Nephron (organoid): ENCODE measurements around the gene ZNF629.
"Not testable (repeated sequence)": the region's sequence is repeated elsewhere in the genome, so short reads cannot be mapped to it uniquely, and the experiment has no call there.

ENCODE experiments used
- H3K27ac Mint-ChIP-seq, 3 experiments: 2 replicates each; pipeline ENCODE4 v1.8.0; 2020; ENCODE audit warnings: mixed read lengths in 3 of 3, mild to moderate bottlenecking in 2 of 3, moderate library complexity in 1 of 3
- H3K27me3 Mint-ChIP-seq: 2 replicates; pipeline ENCODE4 v1.8.0; 2021; ENCODE audit warnings: low read depth, mild to moderate bottlenecking, moderate library complexity, mixed read lengths
- H3K36me3 Mint-ChIP-seq: 2 replicates; pipeline ENCODE4 v1.8.0; 2020; ENCODE audit warnings: low read depth, mixed read lengths
- H3K4me1 Mint-ChIP-seq: 2 replicates; pipeline ENCODE4 v1.8.0; 2020; ENCODE audit warnings: mixed read lengths
- H3K4me3 Mint-ChIP-seq, 3 experiments: 2 replicates each; pipeline ENCODE4 v1.8.0; 2020; ENCODE audit warnings: mild to moderate bottlenecking in 3 of 3, mixed read lengths in 3 of 3, moderate library complexity in 2 of 3
- H3K9me3 Mint-ChIP-seq: 2 replicates; pipeline ENCODE4 v1.8.0; 2020; ENCODE audit warnings: mixed read lengths
- CTCF ChIP-seq, 3 experiments: fragments of 200-600 bp; sonication (generic); IDR thresholded peaks; one replicate each; pipeline ENCODE4 v1.5.0; 2021; ENCODE audit warnings: antibody characterized with exemption in 3 of 3; ENCODE audit not compliant: unreplicated experiment in 3 of 3

ZNF629 gene

DNA sequence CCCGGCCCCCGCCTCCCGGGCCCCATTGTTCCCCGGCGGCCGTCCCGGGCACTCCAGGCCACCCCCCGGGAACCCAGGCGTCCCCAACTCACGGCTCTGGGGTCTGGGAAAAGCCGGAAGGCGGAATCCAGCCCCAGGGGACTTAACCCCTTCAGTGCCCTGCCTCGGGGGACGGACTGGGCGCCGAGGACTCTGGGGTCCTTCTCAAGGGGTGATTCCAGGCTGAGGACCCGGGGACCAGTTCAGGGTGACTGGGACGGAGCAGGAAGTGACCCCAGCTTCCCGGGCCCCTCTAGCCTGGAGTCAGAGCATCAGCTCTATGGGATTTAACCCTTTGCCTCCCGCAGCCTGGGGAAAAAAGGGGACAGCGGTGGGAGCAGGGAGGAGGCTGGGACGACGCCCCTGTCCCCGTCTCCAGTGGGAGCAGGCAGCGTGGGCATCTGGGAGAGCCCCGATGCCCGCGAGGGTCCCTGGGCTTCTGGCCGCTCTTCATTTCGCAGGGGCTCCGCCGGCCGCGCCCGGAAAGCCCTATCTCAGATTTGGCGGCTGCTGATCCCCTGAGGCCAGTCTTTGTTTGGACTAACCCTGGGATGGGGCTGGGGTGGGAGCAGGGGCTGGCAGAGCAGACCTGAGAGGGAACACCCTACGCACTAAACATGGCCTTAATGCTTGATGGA is at the start of gene ZNF629:
ZNF629 (minus strand) TSS at position 270 of the 677 bp plus-strand sequence. CDS start 2,723 bp downstream, outside the sequence.
- H3K9me3 Mint-ChIP-seq: no peaks in the 10 kb centered on the region
- H3K4me1 Mint-ChIP-seq: peaks cover 23% of the 10 kb centered on the region
- TF ChIP-seq CTCF (IDR thresholded peaks at IDR 0.05; ENCODE audit: unreplicated experiment in 3 of 3): no peak

DNA sequence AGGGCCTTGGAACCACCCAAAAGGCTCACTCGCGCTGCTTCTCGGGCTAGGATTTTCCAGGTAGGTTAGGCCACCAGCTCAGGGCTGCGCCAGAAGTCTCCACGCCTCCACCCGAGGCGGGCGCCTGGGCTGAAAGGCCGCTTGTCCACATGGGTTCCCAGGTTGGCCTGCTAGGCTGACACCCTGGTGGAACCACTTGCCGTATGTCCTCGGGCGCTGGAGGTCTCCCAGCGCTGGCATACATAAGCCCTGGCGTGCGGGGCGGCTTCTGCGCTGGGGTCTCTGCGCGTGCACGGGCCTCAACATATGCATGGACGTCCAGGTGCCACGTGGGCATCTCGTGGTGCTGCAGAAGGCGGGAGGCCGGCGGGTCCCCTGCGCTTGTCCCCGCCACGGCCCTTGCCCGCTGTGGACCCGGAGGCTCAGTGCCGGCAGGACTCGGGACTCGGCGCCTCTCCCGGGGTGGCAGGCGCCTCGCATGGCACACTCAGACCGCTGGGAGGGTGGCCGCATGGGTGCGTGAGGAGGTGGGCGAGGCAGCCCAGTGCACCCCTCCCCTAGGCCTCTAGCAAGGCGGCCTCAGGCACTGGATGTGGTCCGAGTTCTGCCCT is 47.2 kb upstream of the ZNF629 start:
- Mint-ChIP-seq H3K36me3 (peaks cover 7% of the 10 kb centered on the region), H3K27me3 (peaks cover 4% of the 10 kb centered on the region), H3K27ac (no peak overlapping the region), H3K4me1 (peaks cover 4% of the 10 kb centered on the region), H3K4me3 (no peak overlapping the region), H3K9me3 (no peaks in the 10 kb centered on the region)
- no peak for TF ChIP-seq CTCF (IDR thresholded peaks at IDR 0.05; ENCODE audit: unreplicated experiment in 3 of 3)

More for the DNA sequence above, at the start of gene ZNF629:
- Mint-ChIP-seq H3K36me3 (peaks cover 9% of the 10 kb centered on the region), H3K27ac (peak within 1 kb of the TSS; percentile 96 to 98 (median 96)), H3K27me3 (no peaks in the 10 kb centered on the region), H3K4me3 (peak within 1 kb of the TSS; percentile 93 to 96 (median 95))

DNA sequence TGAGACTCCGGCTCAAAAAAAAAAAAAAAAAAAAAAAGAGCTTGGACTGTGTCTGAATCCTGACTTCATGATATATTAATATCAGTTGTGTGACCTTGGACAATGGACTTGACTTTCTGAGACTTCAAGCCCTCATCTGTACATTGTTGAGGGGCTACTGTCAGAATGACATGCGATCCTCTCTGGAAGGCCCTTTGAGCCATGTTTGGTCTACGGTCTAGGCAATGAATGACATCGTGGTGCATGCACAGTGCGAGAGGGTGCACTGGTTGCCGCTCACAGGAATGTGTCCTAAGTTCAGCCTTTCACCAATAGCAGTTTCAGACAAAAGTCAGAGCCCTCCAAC is 43.0 kb upstream of the ZNF629 start:
- H3K4me3 Mint-ChIP-seq: no peak overlapping the region
- peaks cover 8% of the 10 kb centered on the region for H3K4me1 Mint-ChIP-seq
- peaks cover 7% of the 10 kb centered on the region for H3K36me3 Mint-ChIP-seq
- H3K27ac Mint-ChIP-seq: no peak overlapping the region
- no peak for TF ChIP-seq CTCF (IDR thresholded peaks at IDR 0.05; ENCODE audit: unreplicated experiment in 3 of 3)
- no peaks in the 10 kb centered on the region for H3K9me3 Mint-ChIP-seq
- no peaks in the 10 kb centered on the region for H3K27me3 Mint-ChIP-seq

GRCh38 chr16:30829130-30830071 is 42.4 kb upstream of the ZNF629 start:
- Mint-ChIP-seq H3K27ac (peak overlapping the region in 1 of 3 experiments; percentile 32), H3K4me1 (peaks cover 8% of the 10 kb centered on the region), H3K4me3 (no peak overlapping the region), H3K36me3 (peaks cover 7% of the 10 kb centered on the region), H3K27me3 (no peaks in the 10 kb centered on the region), H3K9me3 (no peaks in the 10 kb centered on the region)
- no peak for TF ChIP-seq CTCF (IDR thresholded peaks at IDR 0.05; ENCODE audit: unreplicated experiment in 3 of 3)

DNA sequence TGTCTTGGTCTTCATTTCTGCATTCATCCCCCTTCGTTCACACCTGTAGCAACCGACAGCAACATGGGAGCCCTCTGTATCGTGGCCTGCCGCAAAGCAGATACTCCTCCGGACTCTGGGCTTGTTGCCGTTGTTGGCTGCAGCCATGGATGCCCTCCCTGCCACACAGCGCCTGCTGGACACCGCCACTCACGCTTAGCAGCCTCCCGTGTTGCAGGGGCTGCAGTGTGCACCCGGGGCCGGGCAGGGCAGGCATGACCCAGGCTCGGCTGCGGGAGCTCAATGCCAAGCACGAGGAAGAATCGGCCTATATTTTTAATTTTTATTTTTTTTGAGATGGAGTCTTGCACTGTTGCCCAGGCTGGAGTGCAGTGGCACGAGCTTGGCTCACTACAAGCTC is 34.9 kb upstream of the ZNF629 start:
- Mint-ChIP-seq H3K9me3 (no peaks in the 10 kb centered on the region), H3K4me1 (no peaks in the 10 kb centered on the region), H3K36me3 (no peaks in the 10 kb centered on the region), H3K27me3 (no peaks in the 10 kb centered on the region), H3K27ac (no peak overlapping the region), H3K4me3 (no peak overlapping the region)
- TF ChIP-seq CTCF (IDR thresholded peaks at IDR 0.05; ENCODE audit: unreplicated experiment in 3 of 3): no peak

DNA sequence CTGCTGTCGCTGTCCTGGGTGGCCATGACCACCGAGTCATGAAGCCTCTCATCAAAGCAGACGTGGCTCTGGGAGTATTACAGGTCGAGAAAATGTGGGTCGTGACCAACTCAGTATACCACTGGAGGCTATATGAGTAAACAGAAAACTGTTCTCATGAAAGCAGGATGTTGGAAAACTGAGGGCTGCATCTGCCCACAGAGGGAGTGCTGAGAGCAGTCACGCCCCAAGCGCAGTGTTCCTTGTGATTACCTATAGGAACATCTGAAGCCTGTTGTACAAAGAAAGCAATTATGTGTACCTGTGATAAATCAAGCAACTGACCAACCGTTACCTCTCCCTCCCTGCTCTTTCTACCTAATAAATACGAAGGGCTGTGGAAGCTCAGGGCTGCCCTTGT is 34.4 kb upstream of the ZNF629 start:
- H3K36me3 Mint-ChIP-seq, H3K9me3 Mint-ChIP-seq, H3K4me1 Mint-ChIP-seq, H3K27me3 Mint-ChIP-seq, H3K4me3 Mint-ChIP-seq, H3K27ac Mint-ChIP-seq: not testable (repeated sequence)
